Mesothelial cell of epicardium (in vitro differentiated cells): Measurements from ENCODE around the gene SPEM3. TPM values are rescaled to one million over a fixed set of nuclear protein-coding genes. Genes with fewer than 3 reads are reported as not detected.
"Not testable (repeated sequence)": the region's sequence is repeated elsewhere in the genome, so short reads cannot be mapped to it uniquely, and the experiment has no call there.

Experiments
- DNase-seq, 2 experiments: peaks; one replicate each; pipeline ENCODE4 v3.0.0; 2021; ENCODE audit warnings: low spot score in 2 of 2; ENCODE audit not compliant: unreplicated experiment in 2 of 2
- H3K27ac Mint-ChIP-seq: 2 replicates; pipeline ENCODE4 v1.8.0; 2021; ENCODE audit warnings: mixed read lengths
- H3K27me3 Mint-ChIP-seq: 2 replicates; pipeline ENCODE4 v1.8.0; 2021; ENCODE audit warnings: low read depth, mixed read lengths
- H3K36me3 Mint-ChIP-seq: 2 replicates; pipeline ENCODE4 v1.8.0; 2021; ENCODE audit warnings: mixed read lengths
- H3K4me1 Mint-ChIP-seq: 2 replicates; pipeline ENCODE4 v1.8.0; 2021; ENCODE audit warnings: mixed read lengths
- H3K4me3 Mint-ChIP-seq: 2 replicates; pipeline ENCODE4 v1.8.0; 2021; ENCODE audit warnings: mild to moderate bottlenecking, moderate library complexity, mixed read lengths
- H3K9me3 Mint-ChIP-seq: 2 replicates; pipeline ENCODE4 v1.8.0; 2021; ENCODE audit warnings: mixed read lengths
- total RNA-seq: library from RNA; stranded (reverse); gene quantifications from 3 replicates; pipeline ENCODE4 v1.2.1, GENCODE V29; 2021
- TF ChIP-seq, protein P1 (sequence below): fragments of 200-600 bp; sonication (generic); IDR thresholded peaks from one replicate; pipeline ENCODE4 v1.5.0; 2021; ENCODE audit warnings: antibody characterized with exemption; ENCODE audit not compliant: unreplicated experiment

The SPEM3 gene
- total RNA-seq, 1 donor from 2014 or later, result not detected

DNA sequence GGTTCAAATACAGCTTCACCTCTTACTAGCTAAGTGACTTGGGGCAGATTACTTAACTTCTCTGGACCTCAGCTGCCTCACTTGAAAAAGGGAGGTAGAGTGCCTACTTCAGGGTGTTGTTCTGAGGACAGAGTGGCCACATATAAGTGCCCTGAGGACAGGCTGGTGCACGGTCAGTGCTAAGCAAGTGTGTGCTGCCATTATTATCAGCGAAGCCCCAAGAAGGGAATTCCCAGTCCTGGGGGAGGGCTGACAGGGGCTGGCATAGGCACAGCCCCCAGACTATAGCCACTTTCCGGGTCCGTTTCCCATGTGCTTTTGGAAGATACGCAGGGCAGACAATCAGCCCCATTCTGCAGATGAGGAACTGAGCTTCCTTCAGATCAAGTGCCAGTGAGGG is 48.3 kb downstream of the SPEM3 start:
- Mint-ChIP-seq H3K36me3 (no peaks in the 10 kb centered on the region), H3K4me1 (peaks cover 47% of the 10 kb centered on the region), H3K9me3 (no peaks in the 10 kb centered on the region), H3K4me3 (peak overlapping the region; percentile 87), H3K27ac (peak overlapping the region; percentile 98), H3K27me3 (no peaks in the 10 kb centered on the region)
- TF ChIP-seq, protein P1, sequence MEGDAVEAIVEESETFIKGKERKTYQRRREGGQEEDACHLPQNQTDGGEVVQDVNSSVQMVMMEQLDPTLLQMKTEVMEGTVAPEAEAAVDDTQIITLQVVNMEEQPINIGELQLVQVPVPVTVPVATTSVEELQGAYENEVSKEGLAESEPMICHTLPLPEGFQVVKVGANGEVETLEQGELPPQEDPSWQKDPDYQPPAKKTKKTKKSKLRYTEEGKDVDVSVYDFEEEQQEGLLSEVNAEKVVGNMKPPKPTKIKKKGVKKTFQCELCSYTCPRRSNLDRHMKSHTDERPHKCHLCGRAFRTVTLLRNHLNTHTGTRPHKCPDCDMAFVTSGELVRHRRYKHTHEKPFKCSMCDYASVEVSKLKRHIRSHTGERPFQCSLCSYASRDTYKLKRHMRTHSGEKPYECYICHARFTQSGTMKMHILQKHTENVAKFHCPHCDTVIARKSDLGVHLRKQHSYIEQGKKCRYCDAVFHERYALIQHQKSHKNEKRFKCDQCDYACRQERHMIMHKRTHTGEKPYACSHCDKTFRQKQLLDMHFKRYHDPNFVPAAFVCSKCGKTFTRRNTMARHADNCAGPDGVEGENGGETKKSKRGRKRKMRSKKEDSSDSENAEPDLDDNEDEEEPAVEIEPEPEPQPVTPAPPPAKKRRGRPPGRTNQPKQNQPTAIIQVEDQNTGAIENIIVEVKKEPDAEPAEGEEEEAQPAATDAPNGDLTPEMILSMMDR, result no peak
- DNase-seq, result no peak

DNA sequence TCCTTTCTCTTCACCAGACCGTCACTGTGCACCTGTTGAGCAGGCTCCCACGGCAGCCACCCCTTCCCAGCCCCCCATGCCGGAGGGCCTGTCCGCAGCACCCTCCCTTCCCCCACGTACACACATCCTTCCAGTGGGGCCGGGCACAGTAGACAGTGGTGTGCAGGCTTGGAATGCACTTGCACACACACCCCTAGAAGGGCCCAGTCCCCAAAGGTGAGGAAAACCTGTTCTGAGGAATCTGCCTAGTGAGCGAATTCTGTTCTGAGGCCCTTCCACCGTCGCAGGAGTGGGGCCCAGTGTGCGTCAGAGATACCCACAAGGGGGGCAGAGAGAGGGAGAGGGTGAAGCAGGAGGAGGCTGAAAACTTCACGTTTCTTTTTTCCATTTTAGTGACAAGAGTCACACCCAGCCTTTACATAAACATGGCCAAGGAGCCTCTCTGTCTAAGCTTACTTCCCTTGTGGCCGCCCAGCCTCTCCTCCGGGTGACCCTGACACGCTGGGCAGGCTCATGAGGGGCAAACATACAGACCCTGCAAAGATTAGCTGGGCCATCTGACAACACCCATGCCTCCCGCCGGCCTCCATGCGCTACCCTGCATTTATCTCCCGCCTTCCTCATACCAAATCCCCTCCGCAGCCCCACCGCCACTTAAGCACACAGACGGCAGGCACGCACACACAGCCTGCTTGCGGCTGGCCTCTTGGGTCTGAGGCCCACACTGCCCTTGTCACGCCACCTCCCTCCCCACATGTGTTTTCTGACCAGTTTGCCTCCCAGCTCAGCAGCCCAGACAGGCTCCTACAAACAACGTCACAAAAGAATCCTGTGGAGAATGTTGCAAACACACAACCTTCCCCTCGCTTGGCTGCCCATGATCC is 49.0 kb downstream of the SPEM3 start:
- H3K9me3 Mint-ChIP-seq, result no peaks in the 10 kb centered on the region
- no peaks in the 10 kb centered on the region for H3K27me3 Mint-ChIP-seq
- peak overlapping the region; percentile 98 for H3K27ac Mint-ChIP-seq
- H3K4me3 Mint-ChIP-seq, result peak overlapping the region; percentile 87
- H3K4me1 Mint-ChIP-seq, result peaks cover 53% of the 10 kb centered on the region
- TF ChIP-seq, protein P1, result no peak
- no peaks in the 10 kb centered on the region for H3K36me3 Mint-ChIP-seq
- peak; percentile 47 to 74 for DNase-seq

DNA sequence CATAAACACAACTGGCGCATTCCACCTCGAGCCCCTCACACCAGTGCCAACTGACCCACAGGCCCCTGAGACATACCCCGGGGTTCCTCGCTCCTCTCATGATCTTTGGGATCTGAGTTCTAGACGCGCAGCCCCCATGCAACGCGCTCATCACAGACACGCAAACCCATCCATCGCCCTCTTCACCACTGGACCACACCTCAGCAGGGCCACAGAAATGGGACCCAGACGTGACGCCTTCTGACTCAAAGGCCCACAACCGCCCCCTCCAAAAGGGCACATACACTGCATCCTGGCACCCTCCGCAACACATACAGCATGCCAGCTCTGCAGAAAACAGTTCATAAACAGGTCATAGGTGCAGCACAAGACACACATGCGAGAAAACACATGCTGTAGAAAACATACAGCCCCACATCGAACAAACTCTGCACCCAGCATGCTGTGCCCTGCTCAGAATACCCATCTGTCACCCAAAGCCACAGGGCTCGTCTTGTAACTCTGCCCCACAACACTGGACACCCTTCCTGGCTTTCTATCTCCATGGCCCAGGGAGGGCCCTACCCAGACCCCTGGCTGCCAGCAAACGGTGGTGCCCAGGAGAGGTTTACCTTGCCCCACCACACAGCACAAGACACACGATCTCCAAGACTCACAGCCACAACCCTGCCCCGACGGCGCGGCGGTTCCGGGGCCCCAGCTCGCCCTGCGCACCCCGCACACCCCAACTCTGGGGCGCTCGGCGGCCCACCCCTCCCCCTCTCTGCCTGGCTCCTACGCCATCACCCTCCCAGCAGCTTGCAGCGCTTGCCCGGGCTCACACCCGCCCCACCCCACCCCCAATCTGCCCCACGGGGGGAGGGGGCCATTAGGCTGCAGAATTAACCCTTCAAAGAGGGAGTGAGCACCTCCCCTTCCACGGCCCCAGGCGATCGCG is 49.9 kb downstream of the SPEM3 start:
- peak in 1 of 2 experiments; percentile 60 for DNase-seq

DNA sequence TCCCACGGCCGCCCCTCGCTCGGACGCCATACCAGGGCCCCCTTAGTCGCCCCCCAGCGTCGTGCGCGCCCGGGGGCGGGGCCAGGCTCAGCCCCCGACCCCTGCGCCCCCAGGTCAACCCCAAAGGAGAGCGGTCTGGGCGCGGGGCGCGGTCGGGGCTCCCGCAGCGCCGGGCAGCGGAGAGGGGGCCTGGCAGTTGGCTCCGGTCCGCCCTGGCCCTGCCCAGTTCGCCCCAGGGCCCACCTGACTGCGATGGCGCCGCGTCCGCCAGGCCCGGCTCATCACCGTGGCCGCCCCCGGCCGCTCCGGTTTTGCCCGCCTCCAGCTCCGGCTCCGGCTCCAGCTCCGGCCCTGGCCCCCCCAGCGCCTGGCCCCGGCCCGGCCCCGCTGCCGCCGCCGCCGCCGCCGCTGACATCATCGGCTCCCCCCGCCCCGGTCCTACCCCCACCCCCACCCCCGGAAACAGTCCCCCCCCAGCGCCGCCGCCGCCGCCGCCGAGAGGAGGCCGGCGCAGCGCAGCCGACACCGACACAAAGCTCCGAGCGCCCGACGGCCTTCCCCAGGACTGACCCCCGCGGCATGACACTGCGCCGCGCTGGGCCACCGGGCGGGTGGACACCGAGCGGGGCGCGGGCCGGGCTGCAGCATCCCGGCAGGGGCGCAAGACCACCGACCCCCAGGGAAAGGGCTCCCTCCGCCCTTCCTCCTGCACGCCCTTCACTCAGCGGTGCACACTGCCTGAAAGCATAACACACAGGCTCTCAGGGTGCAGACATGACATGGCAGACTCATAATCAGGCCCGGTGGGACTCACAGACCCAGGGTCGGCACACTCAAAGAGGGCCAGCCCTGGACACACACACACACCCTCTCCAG is 50.8 kb downstream of the SPEM3 start, which contains the start of gene ZBTB4:
TSS of gene ZBTB4 (minus strand) at position 419 of the 876 bp plus-strand sequence. CDS start 12,830 bp downstream, outside the sequence.
- TF ChIP-seq, protein P1, result no peak
- no peaks in the 10 kb centered on the region for H3K9me3 Mint-ChIP-seq
- no peaks in the 10 kb centered on the region for H3K27me3 Mint-ChIP-seq
- DNase-seq, result peak in 1 of 2 experiments; percentile 57
- H3K4me1 Mint-ChIP-seq, result peaks cover 64% of the 10 kb centered on the region
- H3K27ac Mint-ChIP-seq, result peak within 1 kb of the TSS; percentile 100
- peak within 1 kb of the TSS; percentile 96 for H3K4me3 Mint-ChIP-seq
- no peaks in the 10 kb centered on the region for H3K36me3 Mint-ChIP-seq

More for the DNA sequence above, 49.9 kb downstream of the SPEM3 start:
- H3K4me1 Mint-ChIP-seq, result peaks cover 62% of the 10 kb centered on the region
- H3K27ac Mint-ChIP-seq, result peak overlapping the region; percentile 98
- H3K27me3 Mint-ChIP-seq, result no peaks in the 10 kb centered on the region
- H3K9me3 Mint-ChIP-seq, result no peaks in the 10 kb centered on the region
- H3K36me3 Mint-ChIP-seq, result no peaks in the 10 kb centered on the region
- TF ChIP-seq, protein P1, result no peak
- peak overlapping the region; percentile 87 for H3K4me3 Mint-ChIP-seq

DNA sequence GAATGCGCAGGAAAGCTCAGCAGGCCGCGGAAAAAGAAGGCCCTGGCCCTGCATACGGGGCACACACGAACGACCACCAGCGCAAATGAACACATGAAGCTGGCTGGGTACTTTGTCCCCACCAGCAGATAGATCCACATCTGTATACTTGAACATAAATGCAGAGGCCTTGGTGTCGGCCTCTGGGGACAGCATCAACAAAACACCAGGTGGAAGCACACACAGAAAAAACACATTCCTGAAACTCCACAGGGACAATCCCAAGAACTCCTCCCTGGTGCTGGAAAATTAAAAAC is 51.4 kb downstream of the SPEM3 start:
- no peaks in the 10 kb centered on the region for H3K27me3 Mint-ChIP-seq
- DNase-seq, result no peak
- peak overlapping the region; percentile 96 for H3K4me3 Mint-ChIP-seq
- TF ChIP-seq, protein P1, result no peak
- no peaks in the 10 kb centered on the region for H3K9me3 Mint-ChIP-seq
- H3K27ac Mint-ChIP-seq, result peak overlapping the region; percentile 100
- H3K36me3 Mint-ChIP-seq, result no peaks in the 10 kb centered on the region
- peaks cover 68% of the 10 kb centered on the region for H3K4me1 Mint-ChIP-seq

DNA sequence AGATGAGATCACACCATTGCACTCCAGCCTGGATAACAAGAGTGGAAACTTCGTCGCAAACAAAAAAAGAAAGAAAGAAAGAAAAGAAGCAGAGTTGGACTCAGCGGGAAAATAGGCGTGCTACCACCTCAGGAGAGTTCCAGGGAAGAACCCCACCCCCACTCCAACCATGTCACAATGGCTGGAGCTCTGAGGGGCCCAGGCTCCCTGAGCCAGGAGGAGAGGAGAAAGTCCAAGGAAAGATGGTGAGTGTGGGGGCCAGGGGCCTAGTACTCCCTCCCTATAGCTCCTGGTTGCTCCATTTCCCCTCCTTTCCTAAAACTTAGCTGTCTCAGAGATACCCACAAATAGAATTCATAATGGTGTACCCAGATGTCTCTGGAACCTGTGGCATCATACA is 52.6 kb downstream of the SPEM3 start, which contains the start of gene SLC35G6:
TSS of gene SLC35G6 (plus strand) at position 172 of the 400 bp plus-strand sequence. CDS start at position 243, 71 bp downstream.
- not testable (repeated sequence) for H3K36me3 Mint-ChIP-seq, H3K27me3 Mint-ChIP-seq, DNase-seq, H3K9me3 Mint-ChIP-seq
- Mint-ChIP-seq H3K27ac (peak within 1 kb of the TSS; percentile 100), H3K4me3 (peak within 1 kb of the TSS; percentile 97), H3K4me1 (peaks cover 71% of the 10 kb centered on the region)
